Measurements from ENCODE around the gene FIGN.

DNA sequence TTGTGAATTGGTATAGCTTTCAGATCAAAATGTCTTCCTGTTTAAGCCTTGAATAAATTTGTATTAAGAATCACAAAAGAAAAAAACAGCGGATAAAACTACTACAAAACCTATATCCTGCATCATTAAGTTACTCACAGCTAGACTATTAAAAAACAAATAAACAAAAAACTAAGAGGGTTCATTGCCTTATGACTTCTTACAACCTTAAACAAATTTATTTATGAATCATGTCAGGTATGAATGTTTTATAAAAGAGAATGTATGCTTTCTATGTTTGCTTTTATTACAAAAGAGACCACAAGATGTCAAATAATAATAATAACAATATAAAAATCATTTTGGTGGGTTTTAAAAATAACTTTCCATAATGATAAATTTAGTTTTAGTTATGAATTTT is 109.6 kb downstream of the FIGN start:
- TF ChIP-seq, protein P1, sequence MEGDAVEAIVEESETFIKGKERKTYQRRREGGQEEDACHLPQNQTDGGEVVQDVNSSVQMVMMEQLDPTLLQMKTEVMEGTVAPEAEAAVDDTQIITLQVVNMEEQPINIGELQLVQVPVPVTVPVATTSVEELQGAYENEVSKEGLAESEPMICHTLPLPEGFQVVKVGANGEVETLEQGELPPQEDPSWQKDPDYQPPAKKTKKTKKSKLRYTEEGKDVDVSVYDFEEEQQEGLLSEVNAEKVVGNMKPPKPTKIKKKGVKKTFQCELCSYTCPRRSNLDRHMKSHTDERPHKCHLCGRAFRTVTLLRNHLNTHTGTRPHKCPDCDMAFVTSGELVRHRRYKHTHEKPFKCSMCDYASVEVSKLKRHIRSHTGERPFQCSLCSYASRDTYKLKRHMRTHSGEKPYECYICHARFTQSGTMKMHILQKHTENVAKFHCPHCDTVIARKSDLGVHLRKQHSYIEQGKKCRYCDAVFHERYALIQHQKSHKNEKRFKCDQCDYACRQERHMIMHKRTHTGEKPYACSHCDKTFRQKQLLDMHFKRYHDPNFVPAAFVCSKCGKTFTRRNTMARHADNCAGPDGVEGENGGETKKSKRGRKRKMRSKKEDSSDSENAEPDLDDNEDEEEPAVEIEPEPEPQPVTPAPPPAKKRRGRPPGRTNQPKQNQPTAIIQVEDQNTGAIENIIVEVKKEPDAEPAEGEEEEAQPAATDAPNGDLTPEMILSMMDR (IDR thresholded peaks at IDR 0.05; ENCODE audit: borderline replicate concordance, extremely low read depth, low read length, poor library complexity, severe bottlenecking) = no peak
- TF ChIP-seq EZH2 (IDR thresholded peaks at IDR 0.05; ENCODE audit: borderline replicate concordance, low read depth, low read length, severe bottlenecking) = no peak

Measured in DND-41 (cell line).